Pericardium fibroblast (primary cell): ENCODE results near the gene DNAJC8. TPM values are rescaled to one million over a fixed set of nuclear protein-coding genes. Genes with fewer than 3 reads are reported as not detected.

Source experiments
- total RNA-seq: library from RNA; depleted of rRNA; stranded (reverse); fragments of >200 nt; gene quantifications from 2 replicates; pipeline ENCODE4 v1.2.3, GENCODE V29; 2015

DNAJC8 gene, protein sequence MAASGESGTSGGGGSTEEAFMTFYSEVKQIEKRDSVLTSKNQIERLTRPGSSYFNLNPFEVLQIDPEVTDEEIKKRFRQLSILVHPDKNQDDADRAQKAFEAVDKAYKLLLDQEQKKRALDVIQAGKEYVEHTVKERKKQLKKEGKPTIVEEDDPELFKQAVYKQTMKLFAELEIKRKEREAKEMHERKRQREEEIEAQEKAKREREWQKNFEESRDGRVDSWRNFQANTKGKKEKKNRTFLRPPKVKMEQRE
- total RNA-seq, result 59.2 and 64.5 TPM in 2 replicates

GRCh38 chr1:28232558-28233263 lies at the start of gene DNAJC8:
TSS of gene DNAJC8 (minus strand) at chr1:28233029. CDS start at chr1:28232998, 31 bp downstream.

GRCh38 chr1:28259252-28259933 lies 26.6 kb upstream of the DNAJC8 start, which contains the start of gene SESN2:
TSS of gene SESN2 (plus strand) at chr1:28259518. CDS start at chr1:28259848, 330 bp downstream.

GRCh38 chr1:28235755-28236655 lies 3.2 kb upstream of the DNAJC8 start, which contains the start of gene ATP5IF1:
TSS of gene ATP5IF1 (plus strand) at chr1:28236124. CDS start at chr1:28236184, 60 bp downstream.

GRCh38 chr1:28176492-28177470 lies 56.0 kb downstream of the DNAJC8 start, which contains the start of gene PTAFR:
TSS of gene PTAFR (minus strand) at chr1:28176690. CDS start at chr1:28151021, 25,669 bp downstream.

Other genes with a start within 250 kb of the DNAJC8 start
- gene EYA3, start 144.4 kb downstream of the DNAJC8 start, total RNA-seq, result 8.5 and 16.9 TPM in 2 replicates
- gene PTAFR, start 56.3 kb downstream of the DNAJC8 start, total RNA-seq, result 0.17 and 0.23 TPM in 2 replicates
- gene ATP5IF1, start 3.1 kb upstream of the DNAJC8 start, total RNA-seq, result 139 and 158 TPM in 2 replicates
- gene SESN2, start 26.5 kb upstream of the DNAJC8 start, total RNA-seq, result 32.7 and 39.3 TPM in 2 replicates
- gene MED18, start 96.0 kb upstream of the DNAJC8 start, total RNA-seq, result 9.4 and 11.8 TPM in 2 replicates
- 6.5 and 8.7 TPM in 2 replicates for gene PHACTR4, start 136.7 kb upstream of the DNAJC8 start, total RNA-seq